Pons (tissue), 1 donor: ENCODE data around the gene COX8C.

ENCODE experiments used
- DNase-seq: peaks from one replicate; pipeline ENCODE4 v3.0.0-alpha.2; 2016; ENCODE audit warnings: low spot score

COX8C gene

GRCh38 chr14:93375673-93376156 lies 28.7 kb downstream of the COX8C start:
- no peak for DNase-seq

- no peak for DNase-seq
Observed at GRCh38 chr14:93379831-93380230, 32.8 kb downstream of the COX8C start.

GRCh38 chr14:93381644-93382043 lies 34.7 kb downstream of the COX8C start:
- DNase-seq: no peak

- peak; percentile 96 for DNase-seq
Observed at GRCh38 chr14:93384256-93384655, 37.3 kb downstream of the COX8C start.

- DNase-seq: no peak
Observed at GRCh38 chr14:93395231-93395630, 48.2 kb downstream of the COX8C start.

- DNase-seq: no peak
Observed at GRCh38 chr14:93396456-93396855, 49.5 kb downstream of the COX8C start.
